H1 (cell line): ENCODE results near the gene CHIC1. TPM values are rescaled to one million over a fixed set of nuclear protein-coding genes. Genes with fewer than 3 reads are reported as not detected.

Source experiments
- BACH1 ChIP-seq: IDR thresholded peaks from 2 replicates; pipeline ENCODE4 v1.6.1; 2012; ENCODE audit warnings: low read length, improper control_type of control experiment
- EZH2 ChIP-seq: fragments of 200-600 bp; sonication (generic); IDR thresholded peaks from 2 replicates; pipeline ENCODE4 v1.7.1; 2012; ENCODE audit warnings: low read depth, mild to moderate bottlenecking, moderate library complexity, low read length, inconsistent platforms; ENCODE audit not compliant: severe bottlenecking
- KDM4A ChIP-seq: IDR thresholded peaks from one replicate; pipeline ENCODE4 v1.7.1; 2012; ENCODE audit warnings: low read depth, mild to moderate bottlenecking, moderate library complexity, low read length, inconsistent platforms; ENCODE audit not compliant: severe bottlenecking
- KDM5A ChIP-seq: fragments of 200-600 bp; IDR thresholded peaks from 2 replicates; pipeline ENCODE4 v1.7.1; 2012; ENCODE audit warnings: mild to moderate bottlenecking, low read length, inconsistent platforms, mixed read lengths
- MAX ChIP-seq: IDR thresholded peaks from 2 replicates; pipeline ENCODE4 v1.6.1; 2012; ENCODE audit warnings: inconsistent platforms
- NRF1 ChIP-seq: IDR thresholded peaks from 2 replicates; pipeline ENCODE4 v1.6.1; 2011; ENCODE audit warnings: mild to moderate bottlenecking, low read depth, low read length, improper control_type of control experiment
- PHF8 ChIP-seq: fragments of 200-600 bp; sonication (generic); conservative IDR thresholded peaks from 2 replicates; pipeline ENCODE4 v1.7.1; 2012; ENCODE audit warnings: low read depth, mild to moderate bottlenecking, inconsistent platforms, low read length, moderate library complexity
- SIX5 ChIP-seq: IDR thresholded peaks from 2 replicates; pipeline ENCODE4 v1.6.1; 2011; ENCODE audit warnings: mild to moderate bottlenecking, low read depth, low read length
- YY1 ChIP-seq: IDR thresholded peaks from 2 replicates; pipeline ENCODE4 v1.6.1; 2011; ENCODE audit warnings: low read depth, mild to moderate bottlenecking, low read length
- polyA plus RNA-seq, 7 experiments: library from polyadenylated mRNA; depleted of rRNA in 3 of 7; stranded (reverse) in 5 of 7; unstranded in 2 of 7; fragments of >200 nt in 5 of 7; fragments of 200-250 nt in 2 of 7; gene quantifications; 1 replicate in 5 of 7; 2 replicates in 1 of 7; 4 replicates in 1 of 7; pipeline versions ENCODE4 v1.2.1 to v1.2.3, GENCODE V29; 2011 to 2013; ENCODE audit warnings: missing spikeins in 2 of 7, mixed read lengths in 2 of 7
- total RNA-seq: library from RNA; stranded (reverse); fragmentation: NEBNext Ultra II Directional; extraction: Animal tissue kit (Norgen Biotek cat#: 25700); gene quantifications from 2 replicates; pipeline ENCODE4 v1.2.1, GENCODE V29; 2021
- TF ChIP-seq, protein P1 (sequence below): fragments of 300-600 bp; sonication (generic); IDR thresholded peaks from 2 replicates; pipeline ENCODE4 v1.7.1; 2012; ENCODE audit warnings: low read length, moderate library complexity, mild to moderate bottlenecking, inconsistent platforms; ENCODE audit not compliant: insufficient replicate concordance

CHIC1 gene
- total and polyA plus RNA-seq, 2 of the 8 experiments (the other 6 are each of a cell fraction or from before 2014, with no cell fraction given) = 3.1 to 10.1 TPM

GRCh38 chrX:73562984-73563737, at the start of gene CHIC1 (continued):
- TF ChIP-seq, protein P1, sequence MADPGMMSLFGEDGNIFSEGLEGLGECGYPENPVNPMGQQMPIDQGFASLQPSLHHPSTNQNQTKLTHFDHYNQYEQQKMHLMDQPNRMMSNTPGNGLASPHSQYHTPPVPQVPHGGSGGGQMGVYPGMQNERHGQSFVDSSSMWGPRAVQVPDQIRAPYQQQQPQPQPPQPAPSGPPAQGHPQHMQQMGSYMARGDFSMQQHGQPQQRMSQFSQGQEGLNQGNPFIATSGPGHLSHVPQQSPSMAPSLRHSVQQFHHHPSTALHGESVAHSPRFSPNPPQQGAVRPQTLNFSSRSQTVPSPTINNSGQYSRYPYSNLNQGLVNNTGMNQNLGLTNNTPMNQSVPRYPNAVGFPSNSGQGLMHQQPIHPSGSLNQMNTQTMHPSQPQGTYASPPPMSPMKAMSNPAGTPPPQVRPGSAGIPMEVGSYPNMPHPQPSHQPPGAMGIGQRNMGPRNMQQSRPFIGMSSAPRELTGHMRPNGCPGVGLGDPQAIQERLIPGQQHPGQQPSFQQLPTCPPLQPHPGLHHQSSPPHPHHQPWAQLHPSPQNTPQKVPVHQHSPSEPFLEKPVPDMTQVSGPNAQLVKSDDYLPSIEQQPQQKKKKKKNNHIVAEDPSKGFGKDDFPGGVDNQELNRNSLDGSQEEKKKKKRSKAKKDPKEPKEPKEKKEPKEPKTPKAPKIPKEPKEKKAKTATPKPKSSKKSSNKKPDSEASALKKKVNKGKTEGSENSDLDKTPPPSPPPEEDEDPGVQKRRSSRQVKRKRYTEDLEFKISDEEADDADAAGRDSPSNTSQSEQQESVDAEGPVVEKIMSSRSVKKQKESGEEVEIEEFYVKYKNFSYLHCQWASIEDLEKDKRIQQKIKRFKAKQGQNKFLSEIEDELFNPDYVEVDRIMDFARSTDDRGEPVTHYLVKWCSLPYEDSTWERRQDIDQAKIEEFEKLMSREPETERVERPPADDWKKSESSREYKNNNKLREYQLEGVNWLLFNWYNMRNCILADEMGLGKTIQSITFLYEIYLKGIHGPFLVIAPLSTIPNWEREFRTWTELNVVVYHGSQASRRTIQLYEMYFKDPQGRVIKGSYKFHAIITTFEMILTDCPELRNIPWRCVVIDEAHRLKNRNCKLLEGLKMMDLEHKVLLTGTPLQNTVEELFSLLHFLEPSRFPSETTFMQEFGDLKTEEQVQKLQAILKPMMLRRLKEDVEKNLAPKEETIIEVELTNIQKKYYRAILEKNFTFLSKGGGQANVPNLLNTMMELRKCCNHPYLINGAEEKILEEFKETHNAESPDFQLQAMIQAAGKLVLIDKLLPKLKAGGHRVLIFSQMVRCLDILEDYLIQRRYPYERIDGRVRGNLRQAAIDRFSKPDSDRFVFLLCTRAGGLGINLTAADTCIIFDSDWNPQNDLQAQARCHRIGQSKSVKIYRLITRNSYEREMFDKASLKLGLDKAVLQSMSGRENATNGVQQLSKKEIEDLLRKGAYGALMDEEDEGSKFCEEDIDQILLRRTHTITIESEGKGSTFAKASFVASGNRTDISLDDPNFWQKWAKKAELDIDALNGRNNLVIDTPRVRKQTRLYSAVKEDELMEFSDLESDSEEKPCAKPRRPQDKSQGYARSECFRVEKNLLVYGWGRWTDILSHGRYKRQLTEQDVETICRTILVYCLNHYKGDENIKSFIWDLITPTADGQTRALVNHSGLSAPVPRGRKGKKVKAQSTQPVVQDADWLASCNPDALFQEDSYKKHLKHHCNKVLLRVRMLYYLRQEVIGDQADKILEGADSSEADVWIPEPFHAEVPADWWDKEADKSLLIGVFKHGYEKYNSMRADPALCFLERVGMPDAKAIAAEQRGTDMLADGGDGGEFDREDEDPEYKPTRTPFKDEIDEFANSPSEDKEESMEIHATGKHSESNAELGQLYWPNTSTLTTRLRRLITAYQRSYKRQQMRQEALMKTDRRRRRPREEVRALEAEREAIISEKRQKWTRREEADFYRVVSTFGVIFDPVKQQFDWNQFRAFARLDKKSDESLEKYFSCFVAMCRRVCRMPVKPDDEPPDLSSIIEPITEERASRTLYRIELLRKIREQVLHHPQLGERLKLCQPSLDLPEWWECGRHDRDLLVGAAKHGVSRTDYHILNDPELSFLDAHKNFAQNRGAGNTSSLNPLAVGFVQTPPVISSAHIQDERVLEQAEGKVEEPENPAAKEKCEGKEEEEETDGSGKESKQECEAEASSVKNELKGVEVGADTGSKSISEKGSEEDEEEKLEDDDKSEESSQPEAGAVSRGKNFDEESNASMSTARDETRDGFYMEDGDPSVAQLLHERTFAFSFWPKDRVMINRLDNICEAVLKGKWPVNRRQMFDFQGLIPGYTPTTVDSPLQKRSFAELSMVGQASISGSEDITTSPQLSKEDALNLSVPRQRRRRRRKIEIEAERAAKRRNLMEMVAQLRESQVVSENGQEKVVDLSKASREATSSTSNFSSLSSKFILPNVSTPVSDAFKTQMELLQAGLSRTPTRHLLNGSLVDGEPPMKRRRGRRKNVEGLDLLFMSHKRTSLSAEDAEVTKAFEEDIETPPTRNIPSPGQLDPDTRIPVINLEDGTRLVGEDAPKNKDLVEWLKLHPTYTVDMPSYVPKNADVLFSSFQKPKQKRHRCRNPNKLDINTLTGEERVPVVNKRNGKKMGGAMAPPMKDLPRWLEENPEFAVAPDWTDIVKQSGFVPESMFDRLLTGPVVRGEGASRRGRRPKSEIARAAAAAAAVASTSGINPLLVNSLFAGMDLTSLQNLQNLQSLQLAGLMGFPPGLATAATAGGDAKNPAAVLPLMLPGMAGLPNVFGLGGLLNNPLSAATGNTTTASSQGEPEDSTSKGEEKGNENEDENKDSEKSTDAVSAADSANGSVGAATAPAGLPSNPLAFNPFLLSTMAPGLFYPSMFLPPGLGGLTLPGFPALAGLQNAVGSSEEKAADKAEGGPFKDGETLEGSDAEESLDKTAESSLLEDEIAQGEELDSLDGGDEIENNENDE = no peak
- TF ChIP-seq SIX5 (no peak), KDM4A (peak; percentile 80), NRF1 (peak; percentile 37; the same call in 1 of the 2 replicates), BACH1 (no peak), MAX (peak; percentile 96), KDM5A (peak; percentile 61; the same call in 1 of the 2 replicates), PHF8 (peak; percentile 55; the same call in 1 of the 2 replicates), YY1 (peak; percentile 89), EZH2 (no peak)
